HG03469 (cell line): ENCODE measurements around the gene ZNF503.
A peak's percentile ranks its signal among the peaks of the same experiment; 100 is the strongest.
"Not testable (repeated sequence)": the region's sequence is repeated elsewhere in the genome, so short reads cannot be mapped to it uniquely, and the experiment has no call there.

ENCODE experiments used
- ATAC-seq: cut with Tn5 transposase; IDR thresholded peaks from one replicate; pipeline ENCODE4 v1.9.1; 2021; ENCODE audit warnings: mild to moderate bottlenecking, moderate library complexity, moderate number of reproducible peaks; ENCODE audit not compliant: unreplicated experiment

Gene ZNF503

DNA sequence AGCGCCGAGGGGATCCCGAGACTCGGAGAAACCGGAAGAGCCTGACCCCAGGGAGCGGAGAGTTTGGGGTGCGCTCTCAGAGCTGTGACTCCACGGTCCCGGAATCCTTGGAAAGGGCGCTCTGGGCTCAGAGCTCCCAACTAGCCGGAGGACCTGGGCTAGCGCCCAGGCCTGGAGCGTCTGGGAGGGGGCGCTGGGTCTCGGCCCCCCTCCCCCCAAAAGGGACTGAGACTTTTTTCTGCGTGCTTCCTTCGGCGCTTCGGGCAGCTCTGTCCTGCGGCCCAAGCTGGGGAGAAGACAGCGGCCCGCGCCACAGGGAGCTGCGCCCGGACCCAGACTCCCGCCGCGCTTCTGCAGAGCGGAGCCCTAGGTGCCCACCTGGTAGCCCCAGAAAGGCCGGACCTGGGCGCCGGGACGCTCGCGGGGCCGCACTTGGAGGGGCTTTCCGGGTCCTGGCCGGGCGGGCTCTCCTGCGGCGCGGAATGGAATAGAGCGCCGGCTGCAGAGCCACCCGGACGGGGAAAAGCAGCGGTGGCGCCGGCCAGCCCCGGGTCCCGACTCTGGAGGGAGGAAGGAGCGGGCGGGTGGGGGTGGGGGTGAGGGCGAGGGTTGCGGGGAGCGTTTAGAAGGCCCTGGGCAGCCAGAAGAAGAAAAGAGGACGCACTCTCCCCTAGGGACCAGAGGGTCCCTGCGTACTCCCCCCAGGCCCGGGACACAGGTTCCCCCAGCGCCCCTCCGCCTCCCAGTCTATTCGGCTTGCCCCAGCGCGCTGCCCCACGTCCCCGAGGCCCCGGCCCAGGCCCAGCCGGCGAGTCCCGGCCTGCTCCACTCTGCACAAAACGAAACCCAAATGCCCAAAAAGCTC, 4.7 kb downstream of the ZNF503 start:
- no peak for ATAC-seq

DNA sequence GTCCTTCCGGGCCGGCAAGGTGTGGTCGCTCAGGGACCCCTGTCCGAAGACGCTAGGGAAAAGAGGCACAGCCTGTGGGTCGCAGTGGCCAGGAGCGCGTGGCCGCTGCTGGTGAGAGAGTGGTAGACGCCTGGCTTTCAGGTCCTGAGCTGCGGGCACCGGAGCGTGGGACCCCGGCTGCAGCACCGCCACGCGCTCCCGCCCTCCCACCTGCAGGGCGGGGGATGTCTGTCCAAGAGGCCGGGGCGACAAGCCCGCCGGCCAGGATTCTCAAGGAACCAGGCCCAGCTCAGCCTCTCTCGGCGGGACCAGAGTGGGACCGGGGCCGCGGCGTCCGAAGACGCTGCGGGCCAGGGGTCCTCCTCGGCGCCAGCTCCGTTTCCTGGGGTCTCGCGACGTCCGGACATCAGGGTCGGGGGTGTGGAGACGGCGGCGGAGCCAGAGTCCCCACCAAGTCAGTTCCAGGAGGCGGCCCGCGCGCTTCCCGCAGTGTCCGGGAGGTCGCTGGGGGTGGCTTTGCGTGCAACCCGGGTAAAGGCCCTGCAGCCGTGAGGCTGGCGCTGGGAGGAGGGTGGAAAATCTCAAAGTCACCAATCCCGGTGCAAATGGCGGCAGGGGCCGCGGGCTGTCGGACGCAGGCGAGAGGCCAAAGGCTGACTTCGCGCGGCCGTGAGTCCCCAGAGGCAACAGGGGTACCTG, 5.5 kb downstream of the ZNF503 start:
- ATAC-seq, result no peak

DNA sequence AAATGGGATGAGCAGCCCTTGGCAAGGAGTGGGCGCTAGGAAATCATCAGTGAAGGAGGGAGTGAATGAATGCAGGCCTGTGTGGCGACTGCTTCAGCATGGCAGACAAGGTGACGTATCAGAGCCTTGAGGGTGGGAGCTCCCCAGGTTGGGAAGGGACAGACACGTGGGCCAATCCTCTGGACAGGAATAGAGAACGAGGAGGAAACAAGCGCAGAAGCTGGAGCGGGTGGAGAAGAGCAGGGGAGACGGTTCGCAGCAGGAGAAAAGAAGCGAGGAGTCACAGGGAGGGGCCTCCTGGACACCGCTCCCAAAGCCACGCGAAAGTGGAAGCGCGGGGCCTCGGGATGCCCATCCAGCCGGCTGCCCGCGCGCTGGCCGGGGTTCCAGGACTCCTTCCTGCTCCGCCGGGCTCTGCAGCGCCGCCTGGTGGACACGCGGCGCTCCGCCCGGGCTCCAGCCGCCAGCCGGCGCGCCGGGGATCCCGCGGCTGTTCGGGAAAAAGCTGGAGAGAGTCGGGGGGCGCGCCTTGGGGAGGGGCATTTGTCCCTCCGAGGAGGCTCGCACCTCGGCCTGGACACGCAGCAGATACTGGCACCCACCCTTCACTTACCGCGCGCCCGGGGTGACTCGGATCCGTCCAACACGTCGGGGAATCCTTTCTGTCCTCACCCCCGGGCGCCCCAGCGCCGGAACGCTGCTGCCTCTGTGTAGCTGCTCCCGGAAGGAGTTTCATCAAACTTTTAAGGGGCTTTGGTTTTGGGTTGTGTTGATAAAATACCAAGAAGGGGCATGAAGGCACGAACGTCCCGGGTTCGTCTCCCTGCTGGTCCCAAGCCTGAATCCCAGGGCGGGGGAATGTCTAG, 6.3 kb downstream of the ZNF503 start:
- no peak for ATAC-seq

GRCh38 chr10:75394221-75394620, 7.3 kb downstream of the ZNF503 start:
- ATAC-seq, result no peak

DNA sequence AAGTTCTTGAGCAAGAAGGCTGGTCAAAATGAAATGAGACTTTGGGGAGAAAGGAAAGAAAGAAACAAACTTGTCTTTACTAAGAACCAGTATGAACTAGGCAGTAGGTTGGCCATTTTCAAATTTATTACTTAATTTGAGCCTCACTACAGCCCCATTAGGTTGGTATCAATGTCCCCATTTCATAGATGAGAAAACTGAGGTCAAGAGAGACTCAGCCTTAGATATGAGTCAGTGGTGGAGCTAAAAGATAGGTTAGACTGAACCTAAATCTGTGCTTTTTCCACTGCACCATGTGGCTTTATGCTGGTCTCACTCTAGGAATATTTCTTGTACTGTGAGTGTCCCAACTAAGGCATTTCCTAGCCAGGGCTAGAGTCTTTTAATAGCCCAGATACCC, 8.8 kb downstream of the ZNF503 start:
- ATAC-seq, result no peak

DNA sequence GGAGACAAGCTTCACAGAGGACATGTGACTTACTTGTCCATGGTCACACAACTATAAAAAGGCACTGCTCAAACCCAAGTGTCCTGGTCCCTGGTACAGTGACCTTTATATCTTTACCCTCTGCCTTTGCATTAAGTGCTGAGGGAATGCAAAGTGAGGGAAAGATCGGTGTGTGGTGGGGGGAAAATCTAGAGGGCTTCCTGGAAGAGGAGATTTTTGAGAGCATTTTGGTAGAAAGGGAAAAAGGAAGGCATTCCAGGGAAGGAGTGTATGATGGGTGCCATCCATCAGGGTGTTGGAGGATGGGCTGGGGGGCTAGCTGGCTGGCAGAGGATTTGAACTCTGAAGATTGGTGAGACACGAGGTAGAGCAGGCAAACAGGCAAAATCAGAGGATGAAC, 9.3 kb downstream of the ZNF503 start:
- no peak for ATAC-seq

- no peak for ATAC-seq
Observed at GRCh38 chr10:75390178-75390577, 11.4 kb downstream of the ZNF503 start.

- no peak for ATAC-seq
Observed at GRCh38 chr10:75388082-75388481, 13.5 kb downstream of the ZNF503 start.

DNA sequence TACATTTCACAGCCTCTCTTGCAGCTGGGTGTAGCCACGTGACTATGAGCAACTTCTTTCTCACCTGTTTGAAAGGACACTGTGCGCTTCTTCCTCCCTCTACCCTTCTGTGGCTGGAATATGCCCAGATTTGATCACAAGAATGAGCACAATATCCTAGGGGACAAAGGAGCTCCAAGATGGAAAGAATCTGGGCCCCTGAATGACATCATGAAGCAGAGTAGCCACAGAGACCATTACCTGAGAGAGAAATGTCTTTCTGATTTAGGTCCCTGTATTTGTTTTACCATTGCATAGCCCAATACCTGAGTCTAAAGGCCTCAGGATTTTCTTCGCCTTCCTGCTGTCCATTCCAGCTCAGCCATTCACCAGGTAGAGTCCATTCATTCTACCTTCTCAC, 15.4 kb downstream of the ZNF503 start:
- no peak for ATAC-seq

- ATAC-seq, result no peak
Observed at GRCh38 chr10:75379817-75380216, 21.7 kb downstream of the ZNF503 start.

DNA sequence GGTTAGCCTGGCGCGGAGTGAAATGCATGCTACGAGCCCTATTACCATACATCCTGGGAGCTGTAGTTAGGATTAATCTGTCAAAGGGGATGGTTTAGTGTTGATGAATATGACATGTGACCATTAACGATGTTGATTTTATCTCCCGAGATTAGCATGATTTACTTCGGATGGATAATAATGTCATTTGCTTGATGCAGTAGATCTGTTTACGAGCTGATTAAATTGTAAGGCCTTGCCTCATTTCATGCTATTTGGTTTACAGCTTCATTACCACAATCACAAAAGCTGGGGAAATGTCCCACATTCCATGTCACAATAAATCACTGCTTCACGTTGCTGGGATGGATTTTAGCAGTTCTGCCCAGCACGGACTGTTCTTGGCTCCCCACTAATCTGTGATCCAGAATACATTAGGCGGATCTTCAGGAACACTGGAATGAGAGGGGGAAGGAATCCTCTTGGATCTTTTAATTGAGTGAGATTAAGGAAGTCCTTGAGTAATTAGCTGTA, 22.3 kb downstream of the ZNF503 start:
- ATAC-seq, result no peak

GRCh38 chr10:75378379-75378778, 23.2 kb downstream of the ZNF503 start:
- no peak for ATAC-seq

DNA sequence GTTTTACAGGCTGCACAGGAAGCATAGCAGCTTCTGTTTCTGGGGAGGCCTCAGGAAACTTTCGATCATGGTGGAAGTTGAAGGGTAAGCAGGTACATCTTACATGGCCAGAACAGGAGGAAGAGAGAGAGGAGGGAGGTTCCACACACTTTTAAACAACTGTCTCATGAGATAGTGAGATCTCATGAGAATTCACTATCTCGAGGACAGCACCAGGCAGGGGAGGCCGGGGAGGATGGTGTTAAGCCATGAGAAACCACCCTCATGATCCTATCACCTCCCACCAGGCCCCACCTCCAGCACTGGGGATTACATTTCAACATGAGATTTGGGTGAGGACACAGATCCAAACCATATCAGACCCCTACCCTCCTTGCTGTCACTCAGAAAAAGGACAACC, 23.7 kb downstream of the ZNF503 start:
- no peak for ATAC-seq

DNA sequence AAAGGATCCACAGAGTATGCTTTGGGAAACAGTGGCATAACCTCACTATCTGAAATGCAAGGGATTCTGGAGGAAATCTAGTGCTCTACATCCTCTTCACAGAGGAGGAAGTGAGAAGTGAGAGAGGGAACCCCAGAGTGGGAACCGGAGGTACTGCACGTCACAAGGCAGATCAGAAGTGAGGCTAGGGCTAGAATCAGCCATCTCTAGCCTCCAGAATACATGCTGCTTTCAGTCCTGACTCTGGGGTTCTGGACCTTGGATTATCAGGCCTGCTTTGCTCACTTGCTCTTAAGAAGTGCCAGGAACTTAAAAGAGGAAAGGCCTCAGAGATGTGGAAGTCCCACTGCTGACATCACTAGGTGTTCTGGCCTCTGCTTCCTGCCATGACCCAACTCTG, 25.7 kb downstream of the ZNF503 start:
- peak; percentile 98 for ATAC-seq

- no peak for ATAC-seq
Observed at GRCh38 chr10:75371010-75371409, 30.6 kb downstream of the ZNF503 start.

- not testable (repeated sequence) for ATAC-seq
Observed at GRCh38 chr10:75369838-75370237, 31.7 kb downstream of the ZNF503 start.

GRCh38 chr10:75367901-75368300, 33.7 kb downstream of the ZNF503 start:
- ATAC-seq, result no peak

DNA sequence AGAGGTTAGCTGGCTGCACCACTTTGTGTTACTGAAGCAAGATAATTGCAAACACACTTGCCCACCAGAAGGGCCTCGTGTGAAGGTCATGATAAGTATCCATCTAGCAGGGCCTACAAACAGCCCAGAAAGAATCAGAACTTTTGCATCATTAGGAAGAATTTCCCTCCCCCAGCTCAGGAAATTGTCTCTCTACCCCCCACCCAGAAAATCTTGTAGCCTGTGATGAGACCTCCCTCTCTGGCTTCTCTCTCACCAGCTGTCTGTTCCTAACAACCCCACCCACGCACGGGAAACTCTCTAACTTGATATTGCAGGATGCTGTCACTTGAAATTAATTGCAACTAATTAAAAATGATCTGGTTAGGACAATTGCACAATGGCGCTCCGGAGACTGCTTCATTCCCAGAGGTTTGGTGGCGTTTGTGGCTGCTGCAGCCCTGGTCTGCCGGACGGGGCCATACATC, 34.5 kb downstream of the ZNF503 start:
- no peak for ATAC-seq

DNA sequence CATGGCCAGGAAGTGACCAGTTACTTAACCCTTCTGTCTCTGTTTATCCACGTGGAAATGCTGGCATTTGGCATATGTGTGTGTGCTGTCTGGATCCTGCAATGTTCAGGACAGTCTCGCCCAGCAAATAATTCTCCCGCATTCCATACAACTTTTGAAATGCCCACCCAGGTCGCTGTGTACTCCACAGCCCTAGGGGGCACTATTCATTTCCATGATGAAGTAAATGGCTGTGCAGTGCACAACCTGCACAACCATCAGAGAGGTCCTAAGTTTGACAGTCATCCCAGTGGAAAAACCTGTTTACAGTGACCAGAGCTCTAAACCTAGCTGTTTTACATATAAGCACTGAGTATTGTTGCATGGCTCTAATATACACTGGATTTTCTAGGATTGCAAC, 38.1 kb downstream of the ZNF503 start:
- no peak for ATAC-seq

GRCh38 chr10:75359876-75360275, 41.7 kb downstream of the ZNF503 start:
- ATAC-seq, result not testable (repeated sequence)

DNA sequence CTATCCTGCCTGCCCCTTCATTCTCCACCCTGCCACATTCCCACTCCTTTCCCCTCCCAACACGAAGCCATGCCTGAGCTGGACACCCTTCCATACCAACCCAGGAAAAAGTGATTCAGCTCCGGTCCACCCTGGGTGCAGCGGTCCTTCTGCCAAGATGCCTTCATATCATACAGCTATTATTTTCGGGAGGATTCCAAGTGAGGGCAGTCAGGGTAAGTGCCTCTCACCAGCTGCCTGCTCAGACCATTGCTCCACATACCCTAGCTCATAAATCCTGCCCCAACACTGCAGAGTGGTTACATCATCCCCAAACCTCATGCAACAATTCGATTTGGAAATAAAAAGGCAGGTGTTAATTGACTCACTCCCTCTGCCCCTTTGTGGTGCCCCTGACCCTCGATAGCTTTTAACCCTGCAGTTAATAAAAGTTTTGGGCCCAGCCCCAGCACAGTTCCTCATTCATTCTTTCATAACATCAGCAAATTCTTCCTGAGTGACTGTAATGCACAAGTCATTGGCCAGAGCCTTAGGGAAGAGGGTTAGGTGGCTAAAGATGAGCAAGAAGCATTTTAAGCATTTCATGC, 42.6 kb downstream of the ZNF503 start:
- no peak for ATAC-seq
